PC-9 (cell line): ENCODE data around the gene UVSSA. TPM values are rescaled to one million over a fixed set of nuclear protein-coding genes. Genes with fewer than 3 reads are reported as not detected.
A peak's percentile ranks its signal among the peaks of the same experiment; 100 is the strongest.

ENCODE experiments used
- BruUV-seq: library from RNA; stranded (reverse); fragments of 400-500 nt; replicated peaks from 2 replicates; lab custom pipeline; 2021; lab: Mats Ljungman, UMichigan
- CTCF ChIA-PET: fragments of 300-600 bp; sonication (Branson Sonifier 250); formaldehyde crosslinking; loops from one replicate; lab custom pipeline; 2022; ENCODE audit warnings: antibody characterized with exemption; lab: Charles Lee
- POLR2A ChIA-PET: fragments of 300-600 bp; sonication (Branson Sonifier 250); formaldehyde crosslinking; loops from one replicate; lab custom pipeline; 2022; ENCODE audit warnings: antibody characterized with exemption; ENCODE audit not compliant: unreplicated experiment; lab: Charles Lee
- DNase-seq, 2 experiments: peaks; one replicate each; pipeline versions ENCODE4 v3.0.0 to v3.0.0-alpha.2; 2015 to 2022; ENCODE audit warnings: mixed read lengths in 1 of 2
- H2AFZ ChIP-seq: fragments of 200-600 bp; sonication (generic); 2 replicates; pipeline ENCODE4 v1.8.1; 2017; ENCODE audit warnings: antibody characterized with exemption
- H3F3A ChIP-seq: fragments of 200-600 bp; sonication (generic); 2 replicates; pipeline ENCODE4 v1.8.1; 2017; ENCODE audit warnings: antibody characterized with exemption, mild to moderate bottlenecking, low read depth; ENCODE audit not compliant: insufficient read depth
- H3K27ac ChIP-seq: fragments of 200-600 bp; sonication (generic); 2 replicates; pipeline ENCODE4 v1.6.1; 2016; ENCODE audit warnings: mixed run types
- H3K27me3 ChIP-seq: fragments of 200-600 bp; sonication (generic); 2 replicates; pipeline ENCODE4 v1.6.1; 2016; ENCODE audit warnings: low read depth, mixed run types; ENCODE audit not compliant: insufficient read depth
- H3K36me3 ChIP-seq: fragments of 200-600 bp; sonication (generic); 2 replicates; pipeline ENCODE4 v1.6.1; 2016; ENCODE audit warnings: low read depth, mixed run types
- H3K4me1 ChIP-seq: fragments of 200-600 bp; sonication (generic); replicated peaks from 2 replicates; pipeline ENCODE4 v1.6.1; 2016; ENCODE audit warnings: mixed run types; ENCODE audit not compliant: insufficient read depth
- H3K4me2 ChIP-seq: fragments of 200-600 bp; sonication (generic); 2 replicates; pipeline ENCODE4 v1.6.1; 2017; ENCODE audit warnings: mixed run types
- H3K4me3 ChIP-seq: fragments of 200-600 bp; sonication (generic); 2 replicates; pipeline ENCODE4 v1.6.1; 2016; ENCODE audit warnings: mixed run types
- H3K79me2 ChIP-seq: fragments of 200-600 bp; sonication (generic); 2 replicates; pipeline ENCODE4 v1.6.1; 2017; ENCODE audit warnings: low read depth, mixed run types
- H3K9me2 ChIP-seq: fragments of 200-600 bp; sonication (generic); 2 replicates; pipeline ENCODE4 v1.8.1; 2017; ENCODE audit warnings: mild to moderate bottlenecking; ENCODE audit not compliant: insufficient read depth
- H3K9me3 ChIP-seq: fragments of 200-600 bp; sonication (generic); 2 replicates; pipeline ENCODE4 v1.8.1; 2016; ENCODE audit warnings: low read depth; ENCODE audit not compliant: insufficient read depth
- H4K20me1 ChIP-seq: fragments of 200-600 bp; sonication (generic); 2 replicates; pipeline ENCODE4 v1.8.1; 2017; ENCODE audit not compliant: insufficient read depth
- EZH2 ChIP-seq: fragments of 200-600 bp; sonication (generic); IDR thresholded peaks from 2 replicates; pipeline ENCODE4 v1.8.0; 2017; ENCODE audit warnings: antibody characterized with exemption, low read depth
- intact Hi-C: fragments of 100-400 bp; cut with micrococcal nuclease; formaldehyde crosslinking; loops from one replicate; pipeline ENCODE4 v1.10.0; 2022; ENCODE audit not compliant: unreplicated experiment
- total RNA-seq: library from RNA; stranded (reverse); gene quantifications from 2 replicates; pipeline ENCODE4 v1.2.3, GENCODE V29; 2021
- TF ChIP-seq, protein P1 (sequence below): fragments of 200-600 bp; sonication (generic); conservative IDR thresholded peaks from 2 replicates; pipeline ENCODE4 v1.6.1; 2017; ENCODE audit warnings: mixed run types, antibody characterized with exemption, mild to moderate bottlenecking, moderate library complexity

The UVSSA gene
- total RNA-seq, 1 experiment from 2014 or later: 24.3 TPM

DNA sequence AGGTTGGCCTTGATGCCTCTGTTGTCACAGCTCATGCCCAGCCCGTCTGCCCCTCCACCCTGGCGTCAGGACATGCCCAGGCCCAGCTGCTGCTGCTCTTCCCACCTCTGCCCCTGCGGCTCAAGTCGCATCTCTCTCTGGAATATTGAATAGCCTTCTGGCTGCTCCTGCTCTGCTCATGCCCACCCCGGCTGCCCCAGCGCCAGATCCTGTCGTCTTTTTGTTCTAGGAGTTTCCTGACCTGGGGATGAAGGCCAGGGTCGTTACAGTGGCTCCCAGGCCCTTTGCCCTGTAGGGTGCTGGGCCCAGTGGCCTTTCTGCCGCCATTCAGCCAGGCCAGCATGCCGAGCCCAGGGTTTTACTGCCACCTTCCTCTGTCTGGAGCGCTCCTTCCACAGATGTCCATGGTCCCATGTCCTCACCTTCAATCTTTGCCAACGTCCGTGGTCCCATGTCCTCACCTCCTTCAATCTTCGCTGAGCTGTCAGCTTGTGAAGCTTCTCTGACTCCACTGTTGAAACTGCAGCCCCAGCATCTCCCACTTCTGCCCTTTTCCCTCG lies 47.6 kb upstream of the UVSSA start:
- H3K4me3 ChIP-seq: no peak overlapping the region
- H3K36me3 ChIP-seq: no peaks in the 10 kb centered on the region; the same call in 1 of the 2 replicates
- POLR2A ChIA-PET: interaction anchor here (0.6 kb wide), 1 partner anchor 9 kb away, joined by 5 read pairs; no protein-coding TSS in a partner anchor
- H3F3A ChIP-seq: peaks cover 4% of the 10 kb centered on the region; the same call in 1 of the 2 replicates
- no peak for DNase-seq
- H3K27me3 ChIP-seq: no peaks in the 10 kb centered on the region
- no peaks in the 10 kb centered on the region for H3K9me3 ChIP-seq
- H2AFZ ChIP-seq: no peak overlapping the region
- no peak overlapping the region for H3K4me2 ChIP-seq
- no TSS peak for BruUV-seq
- CTCF ChIA-PET: no interaction called here
- H4K20me1 ChIP-seq: peaks cover 55% of the 10 kb centered on the region
- no peaks in the 10 kb centered on the region for H3K9me2 ChIP-seq
- no peak for TF ChIP-seq EZH2
- TF ChIP-seq, protein P1, sequence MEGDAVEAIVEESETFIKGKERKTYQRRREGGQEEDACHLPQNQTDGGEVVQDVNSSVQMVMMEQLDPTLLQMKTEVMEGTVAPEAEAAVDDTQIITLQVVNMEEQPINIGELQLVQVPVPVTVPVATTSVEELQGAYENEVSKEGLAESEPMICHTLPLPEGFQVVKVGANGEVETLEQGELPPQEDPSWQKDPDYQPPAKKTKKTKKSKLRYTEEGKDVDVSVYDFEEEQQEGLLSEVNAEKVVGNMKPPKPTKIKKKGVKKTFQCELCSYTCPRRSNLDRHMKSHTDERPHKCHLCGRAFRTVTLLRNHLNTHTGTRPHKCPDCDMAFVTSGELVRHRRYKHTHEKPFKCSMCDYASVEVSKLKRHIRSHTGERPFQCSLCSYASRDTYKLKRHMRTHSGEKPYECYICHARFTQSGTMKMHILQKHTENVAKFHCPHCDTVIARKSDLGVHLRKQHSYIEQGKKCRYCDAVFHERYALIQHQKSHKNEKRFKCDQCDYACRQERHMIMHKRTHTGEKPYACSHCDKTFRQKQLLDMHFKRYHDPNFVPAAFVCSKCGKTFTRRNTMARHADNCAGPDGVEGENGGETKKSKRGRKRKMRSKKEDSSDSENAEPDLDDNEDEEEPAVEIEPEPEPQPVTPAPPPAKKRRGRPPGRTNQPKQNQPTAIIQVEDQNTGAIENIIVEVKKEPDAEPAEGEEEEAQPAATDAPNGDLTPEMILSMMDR: no peak
- intact Hi-C loops: no loop called here
- H3K4me1 ChIP-seq: no peaks in the 10 kb centered on the region
- no peak overlapping the region for H3K27ac ChIP-seq
- peaks cover 73% of the 10 kb centered on the region for H3K79me2 ChIP-seq

DNA sequence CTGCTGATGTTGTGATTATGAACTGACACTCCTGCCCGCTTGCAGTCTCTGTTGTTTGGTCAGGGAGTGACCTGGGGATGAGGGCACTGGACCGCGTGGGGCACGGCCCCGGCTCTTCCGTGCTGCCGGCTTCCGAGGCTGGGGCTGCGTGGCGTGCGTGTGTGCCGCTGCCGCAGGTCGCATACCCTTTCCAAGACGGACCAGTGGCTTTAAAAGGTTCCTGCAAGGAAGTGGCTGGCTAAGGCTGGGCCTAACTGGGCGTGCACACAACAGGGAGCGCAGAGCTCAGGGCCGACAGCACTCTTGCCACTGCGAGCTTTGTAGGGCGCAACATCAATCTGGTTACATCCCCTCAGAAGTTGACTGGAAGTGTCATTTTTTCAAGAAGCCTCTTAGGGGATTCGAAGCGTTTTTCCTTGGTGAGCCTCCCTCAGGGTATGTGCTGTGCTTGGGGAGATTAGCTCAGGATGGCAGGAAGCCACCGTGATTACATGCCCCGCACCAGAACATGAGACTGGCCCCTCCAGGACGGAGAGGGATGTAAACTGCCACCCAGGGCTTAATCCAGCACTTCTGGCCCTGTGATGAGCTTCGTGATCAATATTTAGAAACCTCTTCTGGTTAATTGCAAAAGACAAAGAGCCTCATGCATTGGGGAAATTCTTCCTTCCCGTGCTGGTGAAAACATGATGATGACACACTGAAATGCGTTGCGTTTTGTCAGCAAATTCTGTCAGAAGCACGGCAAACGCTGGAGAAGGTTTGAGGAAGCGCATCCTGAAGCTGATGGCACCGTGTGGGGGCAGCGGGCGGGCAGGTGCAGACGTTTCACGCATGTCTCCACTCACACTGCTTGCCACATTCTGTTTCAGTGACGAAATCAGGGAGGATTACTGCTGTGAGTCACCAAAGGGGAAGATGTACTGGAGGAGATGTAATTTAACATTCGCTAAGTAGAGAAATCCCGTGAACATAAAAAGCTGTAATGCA lies 46.2 kb upstream of the UVSSA start:
- Histone ChIP-seq H3K27ac (0 out of 2 replicates have a peak overlapping the region, but pooled peaks have one; percentile 7), H4K20me1 (peaks cover 57% of the 10 kb centered on the region), H3K9me2 (no peaks in the 10 kb centered on the region), H3K9me3 (no peaks in the 10 kb centered on the region), H3F3A (peaks cover 10% of the 10 kb centered on the region; the same call in 1 of the 2 replicates), H3K4me2 (no peak overlapping the region), H3K4me3 (no peak overlapping the region), H3K79me2 (peaks cover 78% of the 10 kb centered on the region), H2AFZ (no peak overlapping the region), H3K36me3 (no peaks in the 10 kb centered on the region; the same call in none of the 2 replicates), H3K27me3 (no peaks in the 10 kb centered on the region), H3K4me1 (no peaks in the 10 kb centered on the region)
- CTCF ChIA-PET: no interaction called here
- POLR2A ChIA-PET: interaction anchor here (0.6 kb wide), 1 partner anchor 279 kb away, joined by 5 read pairs; no protein-coding TSS in a partner anchor
- TF ChIP-seq EZH2: no peak
- TF ChIP-seq, protein P1: no peak
- no TSS peak for BruUV-seq
- intact Hi-C loops: no loop called here
- peak; percentile 43 to 56 for DNase-seq

DNA sequence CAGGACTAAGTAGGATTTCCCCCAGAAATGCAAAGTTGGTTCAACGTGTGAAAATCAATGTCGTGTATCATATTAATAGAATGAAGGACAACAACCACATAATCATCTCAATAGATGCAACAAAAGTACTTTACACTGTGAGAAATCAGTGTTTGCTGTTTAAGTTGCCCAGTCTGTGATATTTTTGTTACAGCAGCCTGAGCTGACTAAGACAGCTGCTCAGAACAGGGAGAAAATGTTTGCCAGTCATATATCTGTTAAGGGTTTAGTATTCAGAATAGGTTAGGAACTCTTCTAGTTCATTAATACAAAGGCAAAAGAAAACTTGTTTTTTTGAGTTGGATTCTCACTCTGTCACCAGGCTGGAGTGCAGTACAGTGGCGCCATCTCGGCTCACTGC lies 44.8 kb upstream of the UVSSA start:
- BruUV-seq: no TSS peak
- intact Hi-C loops: no loop called here
- POLR2A ChIA-PET: no interaction called here

More for the DNA sequence above, 44.8 kb upstream of the UVSSA start:
- CTCF ChIA-PET: no interaction called here
- peaks cover 63% of the 10 kb centered on the region for H4K20me1 ChIP-seq
- no peak for TF ChIP-seq EZH2
- TF ChIP-seq, protein P1: no peak
- no peaks in the 10 kb centered on the region for H3K9me2 ChIP-seq
- no peak overlapping the region for H3K4me3 ChIP-seq
- H2AFZ ChIP-seq: no peak overlapping the region
- peaks cover 85% of the 10 kb centered on the region for H3K79me2 ChIP-seq
- no peak for DNase-seq
- no peaks in the 10 kb centered on the region for H3K4me1 ChIP-seq
- H3K27ac ChIP-seq: no peak overlapping the region
- no peak overlapping the region for H3K4me2 ChIP-seq
- H3K27me3 ChIP-seq: no peaks in the 10 kb centered on the region
- H3F3A ChIP-seq: peaks cover 10% of the 10 kb centered on the region; the same call in 1 of the 2 replicates
- no peaks in the 10 kb centered on the region; the same call in none of the 2 replicates for H3K36me3 ChIP-seq
- no peaks in the 10 kb centered on the region for H3K9me3 ChIP-seq
